ENCODE results near the gene ITPA. TPM values are rescaled to one million over a fixed set of nuclear protein-coding genes. Genes with fewer than 3 reads are reported as not detected.

Gene ITPA
- total and polyA plus RNA-seq, 2 of the 13 experiments (the other 11 are each of a cell fraction or from before 2014, with no cell fraction given) = 60.1 to 103 TPM

DNA sequence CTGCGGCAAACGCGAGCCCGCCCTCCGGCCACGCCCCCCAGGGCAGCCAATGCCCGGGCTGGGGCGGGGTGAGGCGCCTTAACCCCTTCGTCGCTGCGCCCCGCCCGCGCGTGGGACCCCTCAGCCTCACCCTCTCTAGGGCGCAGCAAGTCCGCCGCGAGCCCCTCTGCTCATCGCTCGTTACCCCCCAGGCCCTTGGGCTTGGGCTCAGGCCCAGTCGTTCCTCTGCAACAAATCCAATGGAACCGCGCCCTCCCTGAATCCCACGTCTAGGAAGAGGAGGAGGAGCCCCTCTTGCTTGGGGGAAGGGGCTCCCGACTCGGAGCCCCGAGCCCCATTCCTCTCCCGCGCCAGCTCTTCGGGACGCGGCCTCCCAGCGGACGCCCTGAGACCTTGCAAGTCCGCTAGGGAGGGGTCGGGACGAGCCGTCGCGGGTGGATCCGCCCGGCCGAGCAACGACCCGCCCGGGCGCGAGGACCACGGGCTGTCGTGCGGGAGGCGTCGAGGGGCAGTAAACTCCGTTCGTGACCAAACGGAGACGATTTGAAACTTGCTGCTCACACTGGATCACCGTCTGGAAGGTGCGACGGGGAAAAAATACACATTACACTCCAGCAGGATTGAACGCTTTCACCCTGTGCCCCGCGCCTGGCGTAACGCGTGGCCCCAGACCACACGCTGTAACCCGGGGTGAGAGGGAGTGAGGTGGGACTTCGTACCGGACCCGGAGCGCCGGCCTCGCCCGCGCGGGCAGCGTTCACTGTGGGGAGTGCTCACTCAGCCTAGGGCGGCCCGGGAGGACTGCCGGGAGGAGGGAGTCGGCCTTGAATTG, 35.5 kb upstream of the ITPA start (continued):
- TF ChIP-seq, protein P1, sequence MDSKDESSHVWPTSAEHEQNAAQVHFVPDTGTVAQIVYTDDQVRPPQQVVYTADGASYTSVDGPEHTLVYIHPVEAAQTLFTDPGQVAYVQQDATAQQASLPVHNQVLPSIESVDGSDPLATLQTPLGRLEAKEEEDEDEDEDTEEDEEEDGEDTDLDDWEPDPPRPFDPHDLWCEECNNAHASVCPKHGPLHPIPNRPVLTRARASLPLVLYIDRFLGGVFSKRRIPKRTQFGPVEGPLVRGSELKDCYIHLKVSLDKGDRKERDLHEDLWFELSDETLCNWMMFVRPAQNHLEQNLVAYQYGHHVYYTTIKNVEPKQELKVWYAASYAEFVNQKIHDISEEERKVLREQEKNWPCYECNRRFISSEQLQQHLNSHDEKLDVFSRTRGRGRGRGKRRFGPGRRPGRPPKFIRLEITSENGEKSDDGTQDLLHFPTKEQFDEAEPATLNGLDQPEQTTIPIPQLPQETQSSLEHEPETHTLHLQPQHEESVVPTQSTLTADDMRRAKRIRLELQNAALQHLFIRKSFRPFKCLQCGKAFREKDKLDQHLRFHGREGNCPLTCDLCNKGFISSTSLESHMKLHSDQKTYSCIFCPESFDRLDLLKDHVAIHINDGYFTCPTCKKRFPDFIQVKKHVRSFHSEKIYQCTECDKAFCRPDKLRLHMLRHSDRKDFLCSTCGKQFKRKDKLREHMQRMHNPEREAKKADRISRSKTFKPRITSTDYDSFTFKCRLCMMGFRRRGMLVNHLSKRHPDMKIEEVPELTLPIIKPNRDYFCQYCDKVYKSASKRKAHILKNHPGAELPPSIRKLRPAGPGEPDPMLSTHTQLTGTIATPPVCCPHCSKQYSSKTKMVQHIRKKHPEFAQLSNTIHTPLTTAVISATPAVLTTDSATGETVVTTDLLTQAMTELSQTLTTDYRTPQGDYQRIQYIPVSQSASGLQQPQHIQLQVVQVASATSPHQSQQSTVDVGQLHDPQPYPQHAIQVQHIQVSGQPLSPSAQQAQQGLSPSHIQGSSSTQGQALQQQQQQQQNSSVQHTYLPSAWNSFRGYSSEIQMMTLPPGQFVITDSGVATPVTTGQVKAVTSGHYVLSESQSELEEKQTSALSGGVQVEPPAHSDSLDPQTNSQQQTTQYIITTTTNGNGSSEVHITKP (CRISPR knock-in tag; IDR thresholded peaks at IDR 0.05; ENCODE audit: low read depth) = peak; percentile 83
- TF ChIP-seq SKI (IDR thresholded peaks at IDR 0.05; ENCODE audit: partially characterized antibody) (peak; percentile 83), NFIC (IDR thresholded peaks at IDR 0.05; ENCODE audit: low read length) (no peak), PITX1 (CRISPR knock-in tag; IDR thresholded peaks at IDR 0.05) (peak; percentile 81; the same call in 1 of the 2 replicates), MBD4 (IDR thresholded peaks at IDR 0.05; ENCODE audit: borderline replicate concordance, low read length) (no peak), HCFC1 (IDR thresholded peaks at IDR 0.05; ENCODE audit: low read depth, low read length) (no peak), ZNF503 (CRISPR knock-in tag; IDR thresholded peaks at IDR 0.05) (peak; percentile 81; the same call in 1 of the 2 replicates), PHF8 (CRISPR knock-in tag; IDR thresholded peaks at IDR 0.05) (peak; percentile 94), SP2 (CRISPR knock-in tag; IDR thresholded peaks at IDR 0.05) (0 out of 2 replicates have a peak, but pooled peaks have one; percentile 39), PHB2 (IDR thresholded peaks at IDR 0.05; ENCODE audit: partially characterized antibody) (no peak), SMAD9 (CRISPR knock-in tag; IDR thresholded peaks at IDR 0.05) (peak; percentile 69; the same call in 1 of the 2 replicates), ZFY (CRISPR knock-in tag; IDR thresholded peaks at IDR 0.05) (peak; percentile 84), FOXA3 (CRISPR knock-in tag; IDR thresholded peaks at IDR 0.05) (peak; percentile 51), ATAD3A (CRISPR knock-in tag; IDR thresholded peaks at IDR 0.05) (no peak), ZBTB42 (CRISPR knock-in tag; IDR thresholded peaks at IDR 0.05) (peak; percentile 87; the same call in 1 of the 2 replicates)
- TF ChIP-seq, protein P2, sequence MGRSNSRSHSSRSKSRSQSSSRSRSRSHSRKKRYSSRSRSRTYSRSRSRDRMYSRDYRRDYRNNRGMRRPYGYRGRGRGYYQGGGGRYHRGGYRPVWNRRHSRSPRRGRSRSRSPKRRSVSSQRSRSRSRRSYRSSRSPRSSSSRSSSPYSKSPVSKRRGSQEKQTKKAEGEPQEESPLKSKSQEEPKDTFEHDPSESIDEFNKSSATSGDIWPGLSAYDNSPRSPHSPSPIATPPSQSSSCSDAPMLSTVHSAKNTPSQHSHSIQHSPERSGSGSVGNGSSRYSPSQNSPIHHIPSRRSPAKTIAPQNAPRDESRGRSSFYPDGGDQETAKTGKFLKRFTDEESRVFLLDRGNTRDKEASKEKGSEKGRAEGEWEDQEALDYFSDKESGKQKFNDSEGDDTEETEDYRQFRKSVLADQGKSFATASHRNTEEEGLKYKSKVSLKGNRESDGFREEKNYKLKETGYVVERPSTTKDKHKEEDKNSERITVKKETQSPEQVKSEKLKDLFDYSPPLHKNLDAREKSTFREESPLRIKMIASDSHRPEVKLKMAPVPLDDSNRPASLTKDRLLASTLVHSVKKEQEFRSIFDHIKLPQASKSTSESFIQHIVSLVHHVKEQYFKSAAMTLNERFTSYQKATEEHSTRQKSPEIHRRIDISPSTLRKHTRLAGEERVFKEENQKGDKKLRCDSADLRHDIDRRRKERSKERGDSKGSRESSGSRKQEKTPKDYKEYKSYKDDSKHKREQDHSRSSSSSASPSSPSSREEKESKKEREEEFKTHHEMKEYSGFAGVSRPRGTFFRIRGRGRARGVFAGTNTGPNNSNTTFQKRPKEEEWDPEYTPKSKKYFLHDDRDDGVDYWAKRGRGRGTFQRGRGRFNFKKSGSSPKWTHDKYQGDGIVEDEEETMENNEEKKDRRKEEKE (IDR thresholded peaks at IDR 0.05) = no peak
- TF ChIP-seq, protein P3, sequence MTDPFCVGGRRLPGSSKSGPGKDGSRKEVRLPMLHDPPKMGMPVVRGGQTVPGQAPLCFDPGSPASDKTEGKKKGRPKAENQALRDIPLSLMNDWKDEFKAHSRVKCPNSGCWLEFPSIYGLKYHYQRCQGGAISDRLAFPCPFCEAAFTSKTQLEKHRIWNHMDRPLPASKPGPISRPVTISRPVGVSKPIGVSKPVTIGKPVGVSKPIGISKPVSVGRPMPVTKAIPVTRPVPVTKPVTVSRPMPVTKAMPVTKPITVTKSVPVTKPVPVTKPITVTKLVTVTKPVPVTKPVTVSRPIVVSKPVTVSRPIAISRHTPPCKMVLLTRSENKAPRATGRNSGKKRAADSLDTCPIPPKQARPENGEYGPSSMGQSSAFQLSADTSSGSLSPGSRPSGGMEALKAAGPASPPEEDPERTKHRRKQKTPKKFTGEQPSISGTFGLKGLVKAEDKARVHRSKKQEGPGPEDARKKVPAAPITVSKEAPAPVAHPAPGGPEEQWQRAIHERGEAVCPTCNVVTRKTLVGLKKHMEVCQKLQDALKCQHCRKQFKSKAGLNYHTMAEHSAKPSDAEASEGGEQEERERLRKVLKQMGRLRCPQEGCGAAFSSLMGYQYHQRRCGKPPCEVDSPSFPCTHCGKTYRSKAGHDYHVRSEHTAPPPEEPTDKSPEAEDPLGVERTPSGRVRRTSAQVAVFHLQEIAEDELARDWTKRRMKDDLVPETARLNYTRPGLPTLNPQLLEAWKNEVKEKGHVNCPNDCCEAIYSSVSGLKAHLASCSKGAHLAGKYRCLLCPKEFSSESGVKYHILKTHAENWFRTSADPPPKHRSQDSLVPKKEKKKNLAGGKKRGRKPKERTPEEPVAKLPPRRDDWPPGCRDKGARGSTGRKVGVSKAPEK (CRISPR knock-in tag; IDR thresholded peaks at IDR 0.05; ENCODE audit: borderline replicate concordance) = peak; percentile 95; the same call in 1 of the 2 replicates

Measured in HepG2 (cell line).